ENCODE data around the gene EXOC7. TPM values are rescaled to one million over a fixed set of nuclear protein-coding genes. Genes with fewer than 3 reads are reported as not detected.

EXOC7 gene
- total and polyA plus RNA-seq, 2 of the 8 experiments (the other 6 are each of a cell fraction or from before 2014, with no cell fraction given) = 77.1 to 92.6 TPM

GRCh38 chr17:76123749-76124581, 20.4 kb upstream of the EXOC7 start:
- peaks cover 2% of the 10 kb centered on the region; the same call in 1 of the 2 replicates for H3K23me2 ChIP-seq (ENCODE audit: low read depth, low read length)
- no peak for TF ChIP-seq CBX8 (IDR thresholded peaks at IDR 0.05; ENCODE audit: borderline replicate concordance, low read depth, low read length)
- TF ChIP-seq SUZ12 (IDR thresholded peaks at IDR 0.05; ENCODE audit: low read length) = no peak
- TF ChIP-seq SIN3A (conservative IDR thresholded peaks at IDR 0.05 in 1 of 2, IDR thresholded peaks at IDR 0.05 in 1 of 2; ENCODE audit: low read depth in 1 of 2, low read length in 2 of 2) = no peak
- TF ChIP-seq KDM5A (IDR thresholded peaks at IDR 0.05; ENCODE audit: low read length) = no peak
- TF ChIP-seq ATF3 (IDR thresholded peaks at IDR 0.05; ENCODE audit: insufficient read depth, low read depth, low read length) = no peak
- TF ChIP-seq POU5F1 (IDR thresholded peaks at IDR 0.05; ENCODE audit: low read depth, low read length) = no peak
- no peak for TF ChIP-seq TBP (IDR thresholded peaks at IDR 0.05; ENCODE audit: low read depth, low read length)
- no peak for TF ChIP-seq MAX (IDR thresholded peaks at IDR 0.05)
- TF ChIP-seq BRCA1 (IDR thresholded peaks at IDR 0.05; ENCODE audit: low read depth, low read length) = no peak
- TF ChIP-seq TCF12 (IDR thresholded peaks at IDR 0.05; ENCODE audit: low read depth, low read length) = no peak
- TF ChIP-seq RXRA (IDR thresholded peaks at IDR 0.05; ENCODE audit: insufficient read depth, low read depth, low read length) = no peak

More at GRCh38 chr17:76123749-76124581, 20.4 kb upstream of the EXOC7 start:
- DNase-seq (ENCODE audit: low read depth in 1 of 2, low spot score in 2 of 2) (no peak), FAIRE-seq (no peak)
- H3K36me3 ChIP-seq (ENCODE audit: control insufficient read depth in 2 of 4, insufficient read depth in 4 of 4, low read length in 3 of 4) = no peaks in the 10 kb centered on the region
- no peak overlapping the region; the same call in 1 of the 2 replicates for H3K18ac ChIP-seq (ENCODE audit: extremely low read depth, low read length)
- H3K27ac ChIP-seq (ENCODE audit: low read depth, low read length) = no peak overlapping the region
- no peak overlapping the region for H3K23ac ChIP-seq (ENCODE audit: insufficient read length)
- peak overlapping the region; percentile 29; the same call in 1 of the 2 replicates for H2BK15ac ChIP-seq (ENCODE audit: low read length)
- ChIA-PET CTCF (ENCODE audit: partially characterized antibody) (interaction anchor here (0.7 to 41.5 kb wide), 21 partner anchors 10 to 389 kb away, joined by 3 to 778 read pairs (median 5); partner anchors contain the start of genes FOXJ1, UBALD2 and ZACN), POLR2A (ENCODE audit: partially characterized antibody) (interaction anchor here (0.5 to 5.4 kb wide), 9 partner anchors 11 to 1490 kb away, joined by 3 to 70 read pairs (median 4); partner anchors contain the start of gene FOXJ1)
- H2BK5ac ChIP-seq (ENCODE audit: low read depth, low read length) = no peak overlapping the region
- peak overlapping the region; percentile 4; the same call in 1 of the 2 replicates for H2BK20ac ChIP-seq (ENCODE audit: low read length)
- no peak overlapping the region for H3K4ac ChIP-seq (replicated peaks; ENCODE audit: insufficient read length, low read depth, low read length)
- WGBS, 2 experiments (ENCODE audit: extremely low coverage in 1 of 2, insufficient coverage in 1 of 2, insufficient read length in 1 of 2, insufficient replicate concordance in 2 of 2, low coverage in 1 of 2, low lambda C conversion rate in 2 of 2, missing lambda C conversion rate in 1 of 2) = 75% methylated on average over 9 of the region's 9 CpGs; no CpG with 5 or more reads in 1 of the 2 experiments
- no peak overlapping the region for H3K14ac ChIP-seq (ENCODE audit: insufficient read length)
- H4K20me1 ChIP-seq (replicated peaks in 1 of 2; ENCODE audit: control insufficient read depth in 1 of 2, insufficient read depth in 2 of 2, low read length in 2 of 2) = no peaks in the 10 kb centered on the region
- no peak overlapping the region for H3K56ac ChIP-seq (replicated peaks; ENCODE audit: insufficient read length, low read depth, low read length)
- no peak overlapping the region for H4K8ac ChIP-seq (ENCODE audit: extremely low read depth, insufficient read depth, low read length)
- H3K4me3 ChIP-seq (ENCODE audit: extremely low read depth in 1 of 4, insufficient read depth in 2 of 4, low read depth in 3 of 4, low read length in 4 of 4) = no peak overlapping the region
- no peak overlapping the region for H2AFZ ChIP-seq (ENCODE audit: low read length)
- peaks cover 7 to 32% (median 19%) of the 10 kb centered on the region in 4 experiments for H3K4me1 ChIP-seq (replicated peaks in 1 of 4; ENCODE audit: control insufficient read depth in 3 of 4, insufficient read depth in 4 of 4, low read length in 3 of 4)
- no peak overlapping the region for H2AK5ac ChIP-seq (ENCODE audit: low read depth, low read length)
- H4K5ac ChIP-seq (ENCODE audit: insufficient read length, low read depth, low read length) = no peak overlapping the region
- no peaks in the 10 kb centered on the region for H3K9me3 ChIP-seq (ENCODE audit: insufficient read depth in 2 of 2, low read depth in 1 of 2, low read length in 1 of 2)
- no peak overlapping the region for H3K4me2 ChIP-seq (ENCODE audit: insufficient read depth in 1 of 2, low read depth in 2 of 2, low read length in 2 of 2)
- no peak overlapping the region for H2BK120ac ChIP-seq (replicated peaks; ENCODE audit: low read depth, low read length)
- H4K91ac ChIP-seq (replicated peaks; ENCODE audit: insufficient read length, low read length) = no peak overlapping the region
- H3K79me1 ChIP-seq (ENCODE audit: low read depth, low read length) = no peaks in the 10 kb centered on the region
- no peaks in the 10 kb centered on the region for H3K79me2 ChIP-seq (ENCODE audit: control insufficient read depth in 1 of 2, insufficient read depth in 2 of 2, low read length in 2 of 2)
- H3K27me3 ChIP-seq (replicated peaks in 1 of 4; ENCODE audit: control insufficient read depth in 3 of 4, extremely low read depth in 1 of 4, insufficient read depth in 3 of 4, low read length in 3 of 4) = peaks cover 0 to 13% (median 7%) of the 10 kb centered on the region in 4 experiments; a peak in 4 of 7 replicates
- 0 out of 2 replicates have a peak overlapping the region, but pooled peaks have one; percentile 11 for H2BK12ac ChIP-seq (ENCODE audit: low read depth, low read length)
- H3K9ac ChIP-seq (replicated peaks in 1 of 4; ENCODE audit: extremely low read depth in 1 of 4, low read depth in 3 of 4, low read length in 3 of 4) = no peak overlapping the region

Data from H1 (cell line).